ENCODE data around the gene AMBRA1.
"Not testable (repeated sequence)": the region's sequence is repeated elsewhere in the genome, so short reads cannot be mapped to it uniquely, and the experiment has no call there.

The AMBRA1 gene

GRCh38 chr11:46377290-46377689 is 216.5 kb downstream of the AMBRA1 start:
- no peak for DNase-seq (ENCODE audit: low read depth)

GRCh38 chr11:46376258-46377050 is 217.4 kb downstream of the AMBRA1 start:
- DNase-seq (ENCODE audit: low read depth): no peak
- H3K4me3 ChIP-seq (ENCODE audit: low read depth, low read length): no peak overlapping the region
- TF ChIP-seq, protein P1, sequence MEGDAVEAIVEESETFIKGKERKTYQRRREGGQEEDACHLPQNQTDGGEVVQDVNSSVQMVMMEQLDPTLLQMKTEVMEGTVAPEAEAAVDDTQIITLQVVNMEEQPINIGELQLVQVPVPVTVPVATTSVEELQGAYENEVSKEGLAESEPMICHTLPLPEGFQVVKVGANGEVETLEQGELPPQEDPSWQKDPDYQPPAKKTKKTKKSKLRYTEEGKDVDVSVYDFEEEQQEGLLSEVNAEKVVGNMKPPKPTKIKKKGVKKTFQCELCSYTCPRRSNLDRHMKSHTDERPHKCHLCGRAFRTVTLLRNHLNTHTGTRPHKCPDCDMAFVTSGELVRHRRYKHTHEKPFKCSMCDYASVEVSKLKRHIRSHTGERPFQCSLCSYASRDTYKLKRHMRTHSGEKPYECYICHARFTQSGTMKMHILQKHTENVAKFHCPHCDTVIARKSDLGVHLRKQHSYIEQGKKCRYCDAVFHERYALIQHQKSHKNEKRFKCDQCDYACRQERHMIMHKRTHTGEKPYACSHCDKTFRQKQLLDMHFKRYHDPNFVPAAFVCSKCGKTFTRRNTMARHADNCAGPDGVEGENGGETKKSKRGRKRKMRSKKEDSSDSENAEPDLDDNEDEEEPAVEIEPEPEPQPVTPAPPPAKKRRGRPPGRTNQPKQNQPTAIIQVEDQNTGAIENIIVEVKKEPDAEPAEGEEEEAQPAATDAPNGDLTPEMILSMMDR (IDR thresholded peaks at IDR 0.05; ENCODE audit: low read depth, low read length, missing control alignments): no peak

More at GRCh38 chr11:46377290-46377689, 216.5 kb downstream of the AMBRA1 start:
- TF ChIP-seq, protein P1 (IDR thresholded peaks at IDR 0.05; ENCODE audit: low read depth, low read length, missing control alignments): no peak
- no peak overlapping the region for H3K4me3 ChIP-seq (ENCODE audit: low read depth, low read length)

- H3K4me3 ChIP-seq (ENCODE audit: low read depth, low read length): no peak overlapping the region
- TF ChIP-seq, protein P1 (IDR thresholded peaks at IDR 0.05; ENCODE audit: low read depth, low read length, missing control alignments): no peak
- no peak for DNase-seq (ENCODE audit: low read depth)
Measured at GRCh38 chr11:46375392-46376101, 218.3 kb downstream of the AMBRA1 start.

DNA sequence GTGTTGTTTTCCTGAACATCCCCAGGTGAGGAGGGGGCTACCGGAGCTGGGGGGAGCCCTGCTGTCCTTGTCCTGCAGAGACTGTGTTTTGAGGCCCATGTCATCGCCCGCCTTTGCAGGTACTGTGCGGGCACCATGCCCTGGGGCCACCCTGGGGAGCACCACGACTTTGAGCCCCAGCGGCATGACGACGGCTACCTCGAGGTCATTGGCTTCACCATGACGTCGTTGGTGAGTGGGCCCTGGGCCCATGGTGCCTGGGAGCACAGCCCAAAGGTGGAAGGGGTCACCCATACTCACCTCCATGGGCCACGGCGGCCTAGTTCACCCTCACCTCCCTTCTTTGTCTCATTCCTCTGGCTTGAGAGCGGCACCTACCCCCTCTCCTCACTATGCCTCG is 219.0 kb downstream of the AMBRA1 start:
- TF ChIP-seq, protein P1 (IDR thresholded peaks at IDR 0.05; ENCODE audit: low read depth, low read length, missing control alignments): no peak
- DNase-seq (ENCODE audit: low read depth): no peak
- H3K4me3 ChIP-seq (ENCODE audit: low read depth, low read length): no peak overlapping the region

DNA sequence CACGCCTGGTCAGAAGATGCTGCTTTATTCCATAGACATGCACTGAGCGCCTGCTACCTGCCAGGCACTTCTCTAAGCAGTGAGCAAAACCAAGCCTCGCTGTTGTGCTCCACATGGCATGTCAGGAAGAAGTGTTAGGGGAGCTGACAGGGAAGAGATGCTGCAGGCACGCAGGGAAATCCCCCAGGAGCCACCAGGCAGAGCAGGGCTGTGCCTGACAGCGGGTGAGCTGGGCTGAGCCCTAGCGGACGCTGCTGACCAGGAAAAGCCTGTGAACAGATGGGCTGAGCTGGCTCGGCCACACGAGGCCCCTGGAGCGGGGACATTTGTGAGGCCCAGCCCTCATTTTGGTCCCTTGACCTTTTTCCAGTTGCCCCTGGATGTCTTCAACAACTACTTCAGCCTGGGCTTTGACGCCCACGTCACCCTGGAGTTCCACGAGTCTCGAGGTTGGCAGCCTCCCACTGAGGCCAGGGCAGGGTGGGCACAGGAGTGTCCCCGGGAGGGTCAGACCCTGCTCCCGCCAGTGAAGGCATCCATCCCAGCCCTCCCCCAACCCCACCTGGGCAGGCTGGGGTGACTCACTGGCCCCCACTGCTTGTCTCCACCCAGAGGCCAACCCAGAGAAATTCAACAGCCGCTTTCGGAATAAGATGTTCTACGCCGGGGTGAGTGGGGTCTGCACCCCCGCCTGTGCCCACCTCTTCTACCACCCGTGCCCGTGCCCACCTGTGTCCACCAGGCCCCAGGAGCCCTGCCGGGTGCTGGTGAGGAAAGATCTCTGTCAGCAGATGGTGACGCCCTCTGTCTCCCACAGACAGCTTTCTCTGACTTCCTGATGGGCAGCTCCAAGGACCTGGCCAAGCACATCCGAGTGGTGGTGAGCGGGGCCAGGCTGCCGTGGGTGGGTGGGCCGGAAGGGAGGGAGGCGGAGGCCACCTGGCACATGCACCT is 219.8 kb downstream of the AMBRA1 start:
- H3K4me3 ChIP-seq (ENCODE audit: low read depth, low read length): no peak overlapping the region
- TF ChIP-seq, protein P1 (IDR thresholded peaks at IDR 0.05; ENCODE audit: low read depth, low read length, missing control alignments): no peak
- DNase-seq (ENCODE audit: low read depth): no peak

GRCh38 chr11:46372501-46372900 is 221.3 kb downstream of the AMBRA1 start:
- not testable (repeated sequence) for H3K4me3 ChIP-seq (ENCODE audit: low read depth, low read length); DNase-seq (ENCODE audit: low read depth)

DNA sequence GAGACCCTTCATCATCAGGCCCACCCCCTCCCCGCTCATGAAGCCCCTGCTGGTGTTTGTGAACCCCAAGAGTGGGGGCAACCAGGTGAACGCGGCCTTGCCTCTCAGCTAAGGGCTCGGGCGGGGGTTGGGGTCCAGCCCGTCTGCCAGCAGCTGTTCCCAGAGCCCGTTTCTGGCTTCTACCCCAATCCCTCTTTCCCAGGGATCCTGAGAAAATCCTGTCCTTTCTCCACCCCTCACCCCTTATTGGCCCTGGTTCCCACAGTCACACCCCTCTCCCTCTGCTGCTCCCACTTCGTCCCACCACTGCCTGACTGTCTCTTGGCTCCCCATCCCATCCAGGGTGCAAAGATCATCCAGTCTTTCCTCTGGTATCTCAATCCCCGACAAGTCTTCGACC is 221.7 kb downstream of the AMBRA1 start:
- H3K4me3 ChIP-seq (ENCODE audit: low read depth, low read length): no peak overlapping the region
- TF ChIP-seq, protein P1 (IDR thresholded peaks at IDR 0.05; ENCODE audit: low read depth, low read length, missing control alignments): no peak
- no peak for DNase-seq (ENCODE audit: low read depth)

DNA sequence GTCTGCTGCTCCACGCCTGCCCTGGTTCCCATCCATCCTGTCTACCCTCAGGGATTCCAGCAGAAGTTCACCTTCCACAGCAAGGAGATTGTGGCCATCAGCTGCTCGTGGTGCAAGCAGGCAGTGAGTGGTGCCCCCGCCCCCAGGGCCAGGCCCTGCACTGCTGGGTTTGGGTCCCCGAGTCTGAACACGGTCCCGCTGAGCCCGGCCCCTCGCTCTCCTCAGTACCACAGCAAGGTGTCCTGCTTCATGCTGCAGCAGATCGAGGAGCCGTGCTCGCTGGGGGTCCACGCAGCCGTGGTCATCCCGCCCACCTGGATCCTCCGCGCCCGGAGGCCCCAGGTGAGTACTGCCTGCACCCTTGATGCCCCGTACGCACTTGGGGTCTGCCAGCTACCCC is 222.6 kb downstream of the AMBRA1 start:
- not testable (repeated sequence) for DNase-seq (ENCODE audit: low read depth); H3K4me3 ChIP-seq (ENCODE audit: low read depth, low read length)

Data from GM12864 (cell line).